ENCODE data around the gene CES3.

DNA sequence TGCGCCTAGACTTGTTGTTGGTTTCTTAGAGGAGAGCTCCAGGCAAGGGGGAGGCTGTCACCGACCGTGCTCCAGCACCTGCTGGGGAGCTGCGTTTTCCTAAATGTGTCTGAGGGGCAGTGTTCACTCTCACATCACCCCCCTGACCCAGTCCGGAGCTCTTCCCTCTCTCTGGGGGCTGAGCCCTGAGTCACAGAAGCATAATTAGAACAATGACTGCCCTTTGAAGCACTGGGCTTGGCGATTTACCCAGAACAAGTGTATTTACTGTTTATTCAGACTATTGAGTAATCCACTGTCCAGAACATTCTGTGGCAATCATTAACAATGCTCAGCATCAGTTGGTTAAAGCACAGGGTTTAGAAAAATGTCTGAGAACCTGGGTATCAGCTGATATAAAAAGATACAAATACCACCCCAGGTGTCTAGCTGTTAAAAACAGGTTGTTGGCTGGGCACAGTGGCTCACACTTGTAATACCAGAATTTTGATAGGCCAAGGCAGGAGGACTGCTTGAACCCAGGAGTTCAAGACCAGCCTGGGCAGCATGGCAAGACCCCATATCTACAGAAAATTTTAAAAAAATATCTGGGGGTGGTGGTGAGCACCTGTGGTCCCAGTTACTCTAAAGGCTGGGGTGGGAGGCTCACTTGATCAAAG lies 35.4 kb downstream of the CES3 start:
- TF ChIP-seq, protein P1, sequence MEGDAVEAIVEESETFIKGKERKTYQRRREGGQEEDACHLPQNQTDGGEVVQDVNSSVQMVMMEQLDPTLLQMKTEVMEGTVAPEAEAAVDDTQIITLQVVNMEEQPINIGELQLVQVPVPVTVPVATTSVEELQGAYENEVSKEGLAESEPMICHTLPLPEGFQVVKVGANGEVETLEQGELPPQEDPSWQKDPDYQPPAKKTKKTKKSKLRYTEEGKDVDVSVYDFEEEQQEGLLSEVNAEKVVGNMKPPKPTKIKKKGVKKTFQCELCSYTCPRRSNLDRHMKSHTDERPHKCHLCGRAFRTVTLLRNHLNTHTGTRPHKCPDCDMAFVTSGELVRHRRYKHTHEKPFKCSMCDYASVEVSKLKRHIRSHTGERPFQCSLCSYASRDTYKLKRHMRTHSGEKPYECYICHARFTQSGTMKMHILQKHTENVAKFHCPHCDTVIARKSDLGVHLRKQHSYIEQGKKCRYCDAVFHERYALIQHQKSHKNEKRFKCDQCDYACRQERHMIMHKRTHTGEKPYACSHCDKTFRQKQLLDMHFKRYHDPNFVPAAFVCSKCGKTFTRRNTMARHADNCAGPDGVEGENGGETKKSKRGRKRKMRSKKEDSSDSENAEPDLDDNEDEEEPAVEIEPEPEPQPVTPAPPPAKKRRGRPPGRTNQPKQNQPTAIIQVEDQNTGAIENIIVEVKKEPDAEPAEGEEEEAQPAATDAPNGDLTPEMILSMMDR (IDR thresholded peaks at IDR 0.05) = no peak
- TF ChIP-seq ZFX (IDR thresholded peaks at IDR 0.05; ENCODE audit: borderline replicate concordance) = no peak
